EL (cell line): Measurements from ENCODE around the gene LDLRAD4.

ENCODE experiments used
- DNase-seq: peaks from one replicate; pipeline ENCODE4 v3.0.0-alpha.2; 2016

Gene LDLRAD4

DNA sequence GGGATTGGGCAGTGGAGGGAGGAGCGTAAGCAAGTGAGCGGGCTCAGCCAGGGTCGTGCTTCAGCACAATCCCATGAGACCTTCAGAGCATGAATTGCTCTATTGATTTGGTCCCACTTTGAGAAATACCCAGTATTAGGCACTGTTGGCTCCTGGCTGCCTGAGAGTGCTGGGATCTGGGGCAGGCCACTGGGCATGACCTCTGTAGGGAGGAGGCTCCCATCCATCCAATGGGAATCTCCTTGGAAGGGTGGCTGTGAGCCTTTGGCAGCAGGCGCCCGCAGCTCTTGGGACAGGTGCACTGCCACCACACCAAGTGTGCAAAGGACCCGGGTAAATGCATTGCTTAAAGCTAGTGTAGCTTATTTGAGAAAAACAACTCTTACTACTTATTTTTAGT lies 137.5 kb downstream of the LDLRAD4 start:
- no peak for DNase-seq

- no peak for DNase-seq
These were observed 138.7 kb downstream of the LDLRAD4 start for GRCh38 chr18:13357289-13357688.

DNA sequence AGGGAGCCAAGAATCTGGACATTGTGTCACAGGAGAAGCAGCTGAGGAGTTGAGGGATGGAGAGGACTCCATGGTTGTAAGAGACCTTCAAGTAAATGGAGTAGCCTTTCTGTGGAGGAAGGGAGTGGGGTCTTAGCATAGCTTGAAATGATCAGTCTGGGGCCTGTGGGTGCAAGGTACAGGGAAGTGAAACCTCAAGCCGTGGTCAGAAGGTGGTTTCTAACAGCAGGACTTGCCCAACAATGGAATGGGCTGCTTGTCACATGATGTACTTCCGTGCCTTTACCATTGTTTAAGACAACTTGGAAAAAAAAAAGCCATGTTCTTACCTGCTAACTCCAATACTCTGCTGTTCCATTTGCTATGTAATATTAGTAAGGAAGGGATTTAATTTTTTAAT lies 140.7 kb downstream of the LDLRAD4 start:
- DNase-seq: no peak

- DNase-seq: no peak
These were observed 142.9 kb downstream of the LDLRAD4 start for GRCh38 chr18:13361431-13361830.

- no peak for DNase-seq
These were observed 143.5 kb downstream of the LDLRAD4 start for GRCh38 chr18:13362051-13362450.

- no peak for DNase-seq
These were observed 144.0 kb downstream of the LDLRAD4 start for GRCh38 chr18:13362607-13363006.

DNA sequence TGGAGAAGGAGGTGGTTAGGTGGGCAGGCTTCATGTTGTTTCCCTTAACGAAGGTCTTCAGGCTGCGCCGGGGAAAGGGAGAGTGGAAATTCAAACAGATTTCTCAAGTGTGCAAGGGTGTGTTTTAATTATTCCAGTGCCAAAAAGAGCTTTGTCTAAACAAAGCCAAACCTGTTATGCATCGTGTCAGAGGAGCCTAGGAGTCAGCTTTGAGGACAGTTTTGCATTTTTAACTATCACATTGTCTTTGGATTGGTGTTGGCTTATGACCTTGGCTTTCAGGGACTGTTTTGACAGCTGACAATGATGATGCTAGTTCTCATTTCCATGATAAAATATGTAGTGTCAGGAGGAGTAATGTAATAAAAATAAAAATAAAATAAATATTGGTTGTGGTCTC lies 144.8 kb downstream of the LDLRAD4 start:
- no peak for DNase-seq

DNA sequence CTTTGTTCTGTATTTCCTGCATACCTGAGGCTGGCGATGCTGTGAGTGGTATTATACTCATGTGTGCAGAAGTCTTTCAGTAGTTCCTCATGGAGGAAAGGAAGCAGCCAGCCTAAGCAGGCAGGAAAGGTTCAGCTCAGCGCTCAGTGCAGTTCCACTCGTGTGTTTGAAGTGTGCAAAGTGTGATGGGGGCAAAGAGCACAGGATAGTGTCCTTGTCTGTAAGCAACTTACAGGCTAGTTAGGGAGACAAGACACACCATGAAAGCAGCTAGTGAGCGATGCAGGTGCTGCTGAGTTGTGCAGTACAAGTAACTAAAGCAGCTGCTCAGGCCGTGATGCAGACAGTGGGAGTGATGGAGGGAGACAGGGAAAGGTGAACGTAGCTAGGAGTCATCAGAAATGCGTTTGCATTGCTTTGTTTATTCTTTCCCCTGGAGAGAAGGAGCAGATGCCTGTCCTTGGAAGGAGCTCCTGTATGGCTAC lies 146.2 kb downstream of the LDLRAD4 start:
- no peak for DNase-seq

DNA sequence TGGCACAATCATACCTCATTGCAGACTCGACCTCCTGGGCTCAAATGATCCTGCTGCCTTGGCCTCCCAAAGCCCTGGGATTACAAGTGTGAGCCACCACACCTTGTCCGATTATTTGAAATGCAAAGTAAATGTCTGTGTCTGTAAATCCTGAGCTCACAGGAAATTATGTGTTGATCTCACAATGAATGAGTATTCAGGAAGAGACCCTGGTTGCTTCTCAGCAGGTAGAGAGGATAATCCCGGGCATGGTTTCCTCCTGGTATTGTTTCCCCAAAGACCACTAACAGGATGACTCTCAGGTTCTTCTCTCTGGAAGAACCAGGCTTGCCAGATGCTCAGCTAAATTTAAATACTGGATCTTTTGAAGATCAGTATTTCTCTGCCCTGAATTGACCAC lies 147.6 kb downstream of the LDLRAD4 start:
- DNase-seq: no peak

DNA sequence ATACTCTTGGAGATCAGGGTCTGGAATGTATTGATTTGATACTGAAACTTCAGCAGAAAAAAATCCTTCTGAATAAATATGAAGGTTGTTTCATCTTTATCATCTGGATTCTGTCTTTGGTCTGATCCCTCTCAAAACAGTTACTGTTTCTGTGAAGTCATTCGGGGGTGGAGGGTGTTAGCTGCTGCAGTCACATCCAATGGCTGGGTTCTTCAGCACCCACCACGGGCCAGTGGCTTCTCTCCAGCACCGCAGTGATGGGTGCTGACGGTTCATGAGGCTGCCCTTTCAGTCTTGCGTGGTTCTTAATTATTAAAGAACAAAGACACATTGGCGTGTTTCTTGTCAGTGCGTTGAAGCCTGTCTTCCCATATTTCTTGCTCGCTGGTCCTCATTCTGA lies 148.0 kb downstream of the LDLRAD4 start:
- DNase-seq: no peak

- no peak for DNase-seq
These were observed 148.7 kb downstream of the LDLRAD4 start for GRCh38 chr18:13366962-13367892.

DNA sequence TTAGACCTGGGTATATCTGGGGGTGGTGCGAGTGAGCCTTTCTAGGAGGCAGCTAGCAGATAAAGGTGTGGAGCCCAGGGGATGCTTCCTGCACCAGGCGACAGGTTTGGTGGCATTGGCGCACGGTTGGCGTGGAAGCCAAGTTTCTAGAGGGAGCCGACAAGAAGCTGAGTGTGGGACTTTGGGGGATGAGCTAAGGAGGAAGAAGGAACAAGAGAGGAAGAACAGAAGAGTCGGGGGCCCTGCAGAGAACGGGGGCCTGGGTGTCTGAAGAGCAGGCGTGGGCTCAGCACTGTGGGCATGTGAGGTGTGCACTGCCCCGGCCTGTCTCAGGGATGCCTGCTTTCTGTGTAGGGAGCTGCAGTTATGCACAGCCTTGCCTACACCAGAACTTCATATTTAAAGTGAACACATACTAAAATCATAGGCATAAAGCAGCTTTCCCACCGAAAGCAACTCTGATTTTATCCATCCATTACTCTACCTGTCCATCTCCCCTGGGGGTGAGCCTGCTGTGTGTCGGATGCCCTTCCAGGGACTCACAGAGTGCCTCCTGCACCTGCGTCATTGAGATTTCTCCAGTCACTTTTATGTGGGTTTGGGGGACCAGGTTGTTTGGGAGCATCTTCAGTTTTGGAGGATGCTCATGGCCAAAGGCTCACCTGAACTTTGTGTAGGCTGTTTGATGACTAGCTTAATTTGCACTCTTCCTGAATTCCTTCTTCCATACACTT lies 149.7 kb downstream of the LDLRAD4 start:
- no peak for DNase-seq

DNA sequence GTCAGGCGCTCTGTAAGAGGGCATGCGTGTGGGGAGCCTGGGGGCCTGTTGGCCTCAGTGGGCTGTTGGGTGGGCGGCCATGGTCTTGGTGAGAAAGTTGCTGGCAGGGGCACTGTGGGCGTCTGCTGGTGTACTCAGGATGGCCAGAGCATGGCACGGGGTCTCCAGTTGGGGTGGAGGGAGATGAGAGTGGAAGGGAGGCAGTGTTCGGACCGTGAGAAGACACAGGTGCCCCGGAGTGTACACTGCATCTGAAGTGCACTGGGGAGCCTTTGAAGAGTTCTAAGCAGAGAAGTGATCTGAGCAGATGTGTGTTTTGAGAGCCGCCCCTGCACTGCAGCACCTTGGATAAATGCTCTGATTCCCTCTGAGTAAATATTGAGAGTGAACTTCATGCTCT lies 150.8 kb downstream of the LDLRAD4 start:
- DNase-seq: no peak

- DNase-seq: no peak
These were observed 151.4 kb downstream of the LDLRAD4 start for GRCh38 chr18:13369756-13370510.

GRCh38 chr18:13370995-13371625 lies 152.6 kb downstream of the LDLRAD4 start:
- DNase-seq: no peak

- no peak for DNase-seq
These were observed 153.3 kb downstream of the LDLRAD4 start for GRCh38 chr18:13371689-13372418.

DNA sequence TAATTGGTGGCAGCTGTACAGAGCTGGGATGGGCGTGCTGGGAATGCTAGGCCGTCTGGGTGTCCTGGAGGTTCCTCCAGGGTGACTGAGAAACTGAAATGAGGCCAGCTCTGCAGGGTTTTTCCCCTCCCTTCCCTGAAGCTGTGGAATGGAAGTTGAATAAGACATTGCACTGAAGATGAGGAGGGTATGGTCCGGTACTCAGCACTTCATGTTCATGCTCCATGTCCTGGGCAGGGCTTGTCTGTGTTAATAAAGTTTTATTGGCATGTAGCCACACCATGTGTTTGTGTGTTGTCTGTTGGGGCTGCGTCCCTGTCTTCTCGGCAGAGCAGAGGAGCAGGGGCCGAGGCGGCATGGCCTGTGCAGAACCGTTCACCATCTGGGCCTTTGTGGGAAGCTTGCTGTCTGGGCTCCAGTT lies 154.0 kb downstream of the LDLRAD4 start:
- DNase-seq: no peak

- DNase-seq: no peak
These were observed 155.5 kb downstream of the LDLRAD4 start for GRCh38 chr18:13374096-13374467.

- no peak for DNase-seq
These were observed 156.1 kb downstream of the LDLRAD4 start for GRCh38 chr18:13374468-13375301.

DNA sequence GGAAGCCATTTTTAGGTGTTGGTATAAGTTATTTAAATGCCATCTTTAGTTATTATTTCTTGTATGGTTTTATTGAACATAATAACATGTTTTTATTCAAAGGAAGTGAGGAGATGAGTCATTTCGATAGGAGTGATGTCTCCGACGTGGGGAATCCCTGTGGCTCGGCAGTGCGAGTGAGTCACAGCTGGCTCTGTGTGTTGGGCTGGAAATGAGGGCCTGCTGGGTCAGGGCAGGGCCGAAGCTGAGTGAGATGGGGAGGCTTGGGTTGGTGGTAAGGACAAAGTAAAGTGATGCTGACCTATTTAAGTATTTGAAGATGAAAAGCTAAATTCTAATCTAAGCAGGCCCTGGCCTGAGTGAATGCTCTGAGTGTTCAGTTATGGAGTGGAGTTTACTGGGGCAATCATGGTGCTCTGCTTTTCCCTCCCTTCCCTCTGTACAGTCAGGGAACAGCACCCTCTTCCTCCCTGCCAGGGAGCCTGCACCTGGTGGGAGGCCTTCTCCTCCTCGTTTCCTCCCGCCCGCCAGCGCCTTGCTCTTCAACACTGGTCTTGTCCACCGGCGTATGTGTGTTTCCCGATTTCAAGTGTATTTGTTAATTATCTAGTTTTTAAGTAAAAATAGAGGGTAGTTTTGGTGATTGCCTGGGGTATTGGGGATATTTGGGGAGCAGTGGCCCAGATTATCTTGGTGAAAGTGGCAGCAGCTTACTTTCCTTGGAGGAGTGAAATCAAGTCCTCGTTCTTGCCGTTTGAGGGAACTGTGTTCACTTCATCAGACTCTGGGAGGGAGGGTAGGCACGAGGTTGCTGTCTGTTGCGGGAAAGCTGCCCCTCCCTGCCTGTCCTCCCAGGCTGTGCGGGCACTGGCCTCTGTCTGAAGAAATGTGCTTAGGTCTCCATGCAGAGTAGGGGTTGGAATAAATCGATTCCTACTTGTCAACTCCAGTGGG lies 157.0 kb downstream of the LDLRAD4 start:
- DNase-seq: peak; percentile 90
